ENCODE results near the gene SOX13.

The SOX13 gene

DNA sequence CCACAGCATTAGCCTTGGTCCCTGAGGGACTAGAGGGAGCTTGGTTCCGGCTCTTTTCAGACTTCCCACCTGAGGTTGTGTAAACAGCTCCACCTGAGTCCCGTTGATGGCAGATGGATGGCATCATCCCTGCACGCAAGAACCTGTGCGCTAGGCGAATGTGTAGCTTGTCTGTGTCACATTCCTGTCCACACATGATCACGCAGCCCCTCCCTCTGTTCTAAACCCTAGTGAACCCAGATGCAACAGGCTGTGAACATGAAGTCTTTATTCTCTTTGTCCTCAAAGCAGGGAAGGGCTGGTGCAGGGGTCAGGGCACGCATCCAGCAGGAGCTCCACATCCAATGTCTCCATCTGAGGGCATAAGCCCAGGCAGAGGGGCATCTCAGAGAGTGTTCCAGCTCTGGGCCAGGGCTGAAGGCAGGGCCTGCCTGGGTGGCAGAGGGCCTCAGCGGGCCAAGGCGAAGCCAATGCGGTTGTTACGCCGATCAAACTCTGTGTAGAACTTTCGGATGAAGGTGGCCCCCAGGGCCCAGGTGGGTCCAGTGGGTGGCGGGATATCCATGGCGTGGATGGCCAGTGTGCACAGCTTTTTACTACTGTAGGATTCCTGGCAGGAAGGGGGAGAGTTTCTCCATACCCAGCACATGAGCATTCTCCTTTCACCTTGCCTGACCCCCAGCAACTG lies 81.8 kb downstream of the SOX13 start:
- no peak for DNase-seq

DNA sequence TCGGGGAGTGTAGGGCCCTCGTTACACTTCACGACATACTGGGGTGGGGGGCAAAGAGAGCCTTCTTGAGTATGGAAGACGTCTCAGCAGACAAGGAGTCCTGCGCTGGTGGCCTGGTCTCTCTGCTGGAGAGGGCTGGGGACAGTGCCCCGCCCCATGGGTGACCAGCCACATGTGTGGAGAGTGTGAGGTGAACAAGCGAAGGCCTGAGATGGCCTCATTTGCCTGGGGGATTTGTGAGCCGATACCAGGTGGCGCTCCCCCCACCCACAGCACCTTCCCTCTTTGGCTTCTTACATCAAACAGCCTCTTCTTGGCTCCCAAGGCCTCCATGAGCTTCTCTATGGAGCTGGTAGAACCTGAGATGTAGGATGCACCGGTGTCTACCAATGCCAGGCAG lies 83.0 kb downstream of the SOX13 start:
- DNase-seq = no peak

DNA sequence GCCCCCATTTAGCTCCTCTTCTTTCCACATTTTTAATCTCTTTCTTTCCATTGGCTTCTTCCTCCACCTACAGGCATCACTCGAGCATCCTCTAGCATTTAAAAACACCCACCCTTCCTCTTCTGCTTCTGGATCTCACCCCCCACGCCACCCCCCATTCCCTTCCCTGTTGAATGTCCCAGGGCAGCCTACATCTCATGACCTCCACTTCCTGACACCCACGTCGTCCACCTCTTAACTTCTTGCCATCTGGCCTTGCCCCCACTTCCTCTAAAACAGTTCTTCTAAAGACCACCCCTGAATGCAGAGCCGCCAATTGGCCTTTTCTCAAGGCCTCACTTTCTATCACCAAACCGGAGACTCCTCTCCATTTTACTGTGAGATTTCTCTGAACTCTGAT lies 85.0 kb downstream of the SOX13 start:
- no peak for DNase-seq

DNA sequence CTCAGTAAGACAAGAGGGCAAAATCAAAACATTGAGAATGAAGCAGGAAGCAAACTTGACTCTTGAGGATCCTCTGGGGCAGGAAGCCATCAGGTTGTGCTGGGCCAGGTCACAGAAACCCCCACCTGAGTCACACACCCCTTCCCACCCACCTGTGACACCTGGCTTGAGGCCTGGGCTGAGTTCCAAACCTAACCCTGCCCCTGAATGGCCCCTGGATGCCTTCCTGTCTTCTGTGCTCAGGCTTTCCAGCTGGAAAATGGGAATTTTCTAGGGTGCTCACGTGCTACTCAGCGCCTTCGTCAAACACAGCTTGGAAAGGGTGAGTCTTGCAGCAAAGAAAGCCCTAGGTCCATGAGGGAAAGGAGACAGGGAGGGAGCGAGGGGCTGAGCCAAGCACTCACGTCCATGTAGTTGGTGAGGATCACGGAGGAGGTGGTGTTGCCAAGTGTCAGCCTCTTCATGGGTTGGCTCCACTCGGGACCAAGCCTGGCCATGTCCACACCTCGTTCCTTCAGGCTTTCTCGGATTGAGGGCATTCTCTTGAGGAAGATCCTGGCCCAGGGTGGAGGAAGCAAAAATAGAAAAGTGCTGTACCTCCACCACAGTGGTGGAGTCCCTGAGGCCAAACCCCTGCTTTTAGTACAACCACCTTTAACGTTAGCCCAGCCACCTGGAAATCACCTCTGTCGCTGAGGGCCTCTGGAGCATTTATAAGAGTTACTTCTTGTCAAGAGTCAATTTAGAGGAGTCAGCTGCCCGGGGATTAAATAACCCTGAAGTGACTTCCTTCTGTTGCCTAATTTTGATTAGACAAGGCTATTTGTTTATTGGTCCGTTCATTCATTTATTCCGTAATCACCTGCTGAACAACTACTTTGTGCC lies 88.9 kb downstream of the SOX13 start:
- no peak for DNase-seq

DNA sequence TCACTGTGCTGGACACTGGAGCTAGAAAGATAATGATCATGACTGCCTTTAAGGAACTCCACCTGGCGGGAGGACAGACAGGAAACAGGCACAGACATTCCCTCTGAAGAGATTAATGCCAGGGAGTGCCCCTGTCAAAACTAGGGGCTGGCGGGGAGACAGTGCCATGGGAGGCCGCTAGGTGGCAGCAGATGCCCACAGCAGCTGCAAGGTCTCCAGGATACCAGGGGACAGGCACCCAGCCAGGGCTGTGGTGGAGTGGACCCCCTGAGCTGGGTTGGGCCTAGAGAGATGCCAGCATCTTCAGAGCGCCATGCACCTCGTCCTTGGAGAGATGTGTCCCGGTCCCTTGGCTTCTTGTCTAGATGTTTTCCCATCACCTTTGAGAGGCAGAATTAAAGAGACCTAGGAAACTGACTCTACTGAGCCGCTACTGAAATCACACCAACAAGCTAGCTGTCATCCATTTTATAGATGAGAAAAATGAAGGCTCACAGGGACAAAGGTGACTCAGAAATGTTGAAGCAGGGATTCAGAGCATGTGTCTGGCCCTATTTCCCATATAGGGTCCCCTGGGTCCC lies 89.7 kb downstream of the SOX13 start:
- peak; percentile 76 to 89 for DNase-seq

DNA sequence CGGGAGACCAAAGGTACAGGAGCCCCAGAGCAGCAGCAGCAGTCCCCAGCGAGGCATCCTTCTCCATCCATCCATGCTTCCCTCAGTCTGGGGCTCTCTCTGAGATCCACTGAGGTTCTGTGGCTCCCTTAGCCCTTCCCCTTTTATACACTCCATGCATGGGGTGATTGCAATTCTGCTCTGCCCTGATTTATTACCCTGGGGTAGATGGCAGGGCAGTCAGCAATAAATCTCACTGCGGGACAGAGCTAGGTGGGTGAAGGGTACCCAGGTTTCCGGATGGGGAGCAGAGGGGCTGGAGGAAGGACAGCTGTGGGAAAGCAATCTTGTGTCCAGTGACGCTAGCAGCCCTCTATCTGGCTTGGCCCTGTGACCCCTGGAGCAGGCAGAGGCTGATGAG lies 93.3 kb downstream of the SOX13 start, which contains the start of gene REN:
Gene REN (minus strand): TSS at position 119 of the 400 bp plus-strand sequence. CDS start 44 bp downstream, at position 75.
- DNase-seq = no peak

DNA sequence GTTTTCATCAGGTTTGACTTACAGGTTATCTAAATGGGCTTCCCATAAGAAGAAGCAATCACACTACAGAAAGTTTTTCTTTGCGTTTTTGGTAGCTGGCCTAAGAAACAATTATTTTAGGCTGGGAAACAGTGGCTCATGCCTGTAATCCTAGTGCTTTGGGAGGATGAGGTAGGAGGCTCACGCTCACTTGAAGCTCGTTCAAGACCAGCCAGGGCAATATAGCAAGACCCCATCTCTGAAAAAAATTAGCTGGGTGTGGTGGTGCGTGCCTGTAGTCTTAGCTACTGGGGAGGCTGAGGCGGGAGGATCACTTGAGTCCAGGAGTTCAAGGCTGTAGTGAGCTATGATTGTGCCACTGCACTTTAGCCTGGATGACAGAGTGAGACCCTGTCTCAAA lies 94.8 kb downstream of the SOX13 start:
- no peak for DNase-seq

DNA sequence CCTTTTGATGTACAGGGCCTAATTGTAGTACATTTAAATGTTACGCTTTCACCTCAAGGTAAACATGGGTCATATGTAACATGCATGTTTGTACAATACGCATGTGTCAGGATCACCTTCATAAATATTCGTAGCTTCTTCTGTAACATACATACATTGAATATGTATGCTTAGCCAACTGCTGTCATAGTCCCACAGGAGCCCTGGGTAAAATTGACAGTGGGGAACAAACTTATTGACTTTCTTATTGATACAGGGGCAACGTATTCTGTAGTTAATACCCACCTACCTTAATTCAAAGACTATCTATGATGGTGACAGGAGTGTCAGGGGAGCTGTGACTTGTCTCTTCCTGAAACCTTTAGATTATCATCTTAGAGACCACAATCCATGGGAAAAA lies 96.9 kb downstream of the SOX13 start:
- DNase-seq = no peak

DNA sequence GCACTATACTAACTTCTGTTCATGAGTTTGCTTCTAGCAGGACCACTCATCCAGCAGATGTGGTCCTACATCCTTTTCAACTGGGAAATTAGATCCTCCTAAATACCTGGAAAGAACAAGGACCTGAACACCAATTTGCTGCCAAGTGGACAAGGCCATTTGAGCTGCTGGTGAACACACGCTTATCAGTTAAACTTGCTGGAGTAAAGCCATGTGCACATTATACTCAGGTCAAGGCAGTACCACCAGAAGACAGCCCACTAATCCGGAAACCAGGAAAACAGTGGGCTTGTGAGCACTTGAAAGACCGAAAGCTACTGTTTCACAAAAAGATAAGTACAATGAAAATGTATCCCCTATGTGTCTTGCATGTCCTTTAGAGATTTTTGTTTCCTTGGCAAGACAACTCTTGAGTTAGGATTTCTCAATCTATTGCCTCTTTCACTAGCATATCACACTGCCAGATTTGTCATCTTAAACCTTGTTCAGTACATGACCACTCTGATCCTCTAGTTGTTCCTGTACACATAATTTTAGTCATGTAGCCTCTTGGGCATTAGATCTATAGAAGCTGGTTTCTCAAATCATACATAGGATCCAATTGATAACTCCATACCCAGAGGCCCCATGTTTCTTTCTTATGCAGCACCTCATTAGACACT lies 97.7 kb downstream of the SOX13 start:
- DNase-seq = no peak

DNA sequence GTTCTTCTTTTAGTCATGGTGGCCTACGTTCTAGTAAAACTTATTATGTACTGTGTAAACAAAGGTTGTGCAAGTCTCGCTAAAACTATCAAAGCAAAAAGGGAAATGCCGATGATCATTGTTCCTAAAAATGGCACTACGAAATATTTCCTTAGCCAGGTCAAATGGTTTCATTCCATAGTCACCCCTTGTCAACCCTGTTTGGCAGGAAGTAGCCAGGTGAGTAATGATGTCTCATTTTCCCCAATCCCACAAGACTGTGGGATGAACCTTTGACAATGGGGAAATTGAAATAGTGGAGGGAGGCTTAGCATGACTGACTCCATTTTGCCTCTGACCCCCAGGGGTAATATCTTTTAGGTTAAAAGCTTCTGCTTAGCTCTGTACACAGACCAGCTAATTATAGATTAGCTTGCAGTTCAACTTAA lies 98.8 kb downstream of the SOX13 start:
- no peak for DNase-seq

DNA sequence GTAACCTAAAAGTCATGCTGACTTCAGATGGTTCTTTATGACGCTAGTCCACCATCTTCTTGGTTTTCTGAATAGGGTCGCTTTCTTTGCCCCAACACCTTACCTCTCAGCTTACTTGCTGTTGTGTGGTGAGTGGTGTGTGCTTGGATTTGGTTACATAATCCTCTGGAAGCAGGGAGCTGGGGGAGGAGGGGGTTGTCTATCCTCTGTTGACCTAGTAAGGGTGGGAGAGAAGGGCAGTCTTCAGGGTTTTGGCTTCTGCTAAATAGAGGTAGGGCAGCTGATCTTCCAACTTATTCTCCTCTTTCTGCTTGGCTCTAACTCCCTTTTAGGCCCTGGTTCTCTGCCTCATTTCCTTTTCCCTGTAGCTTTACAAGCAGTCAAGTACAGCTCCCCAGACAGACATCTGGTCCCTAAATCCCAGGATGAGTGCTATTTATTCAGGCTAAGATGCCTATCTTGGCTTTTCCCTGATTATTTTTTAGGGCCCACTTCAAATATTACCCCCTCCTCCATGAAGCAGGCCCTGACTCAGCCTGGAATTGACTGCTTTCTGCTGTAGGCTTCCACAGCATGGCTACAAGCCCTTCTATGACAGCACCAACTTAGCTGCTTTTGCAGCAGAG lies 99.6 kb downstream of the SOX13 start:
- DNase-seq = no peak

DNA sequence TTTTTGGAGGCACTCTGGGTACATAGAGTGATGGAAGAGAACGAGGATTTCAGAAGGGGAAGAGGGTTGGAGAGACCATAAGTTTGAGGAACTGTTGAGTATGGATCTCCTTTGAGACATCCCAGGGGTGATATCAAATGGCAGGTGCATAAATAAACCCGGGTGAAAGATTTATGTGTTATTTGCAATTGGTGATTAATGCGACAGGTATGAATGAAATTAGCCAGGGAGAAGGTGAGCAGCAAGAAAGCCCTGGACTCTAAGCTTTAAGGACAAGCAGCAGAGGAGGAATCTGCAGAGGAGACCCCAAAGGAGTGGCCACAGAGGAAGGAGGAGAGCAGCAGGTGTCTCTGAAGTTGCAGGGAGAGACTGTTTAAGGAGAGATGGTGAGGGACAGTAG lies 102.0 kb downstream of the SOX13 start:
- no peak for DNase-seq

DNA sequence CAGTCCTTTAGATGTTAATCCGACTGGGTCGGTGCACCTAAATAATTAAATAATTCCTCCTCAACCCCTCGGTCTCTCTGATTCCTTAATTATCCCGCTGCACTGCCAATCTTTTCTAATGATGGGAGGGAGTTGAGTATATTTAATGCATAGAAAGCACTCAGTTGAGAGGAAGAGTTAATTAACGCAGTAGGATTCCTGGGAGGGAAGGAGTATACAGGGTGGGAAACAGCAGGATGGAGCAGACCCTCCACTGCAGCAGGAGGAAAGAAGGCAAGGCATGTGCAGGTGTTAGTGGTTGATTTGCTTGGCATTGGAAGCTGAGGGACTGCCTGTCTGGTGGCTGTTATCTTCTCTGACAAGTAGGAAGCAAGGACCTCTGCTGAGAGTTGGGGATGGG lies 103.1 kb downstream of the SOX13 start:
- no peak for DNase-seq

DNA sequence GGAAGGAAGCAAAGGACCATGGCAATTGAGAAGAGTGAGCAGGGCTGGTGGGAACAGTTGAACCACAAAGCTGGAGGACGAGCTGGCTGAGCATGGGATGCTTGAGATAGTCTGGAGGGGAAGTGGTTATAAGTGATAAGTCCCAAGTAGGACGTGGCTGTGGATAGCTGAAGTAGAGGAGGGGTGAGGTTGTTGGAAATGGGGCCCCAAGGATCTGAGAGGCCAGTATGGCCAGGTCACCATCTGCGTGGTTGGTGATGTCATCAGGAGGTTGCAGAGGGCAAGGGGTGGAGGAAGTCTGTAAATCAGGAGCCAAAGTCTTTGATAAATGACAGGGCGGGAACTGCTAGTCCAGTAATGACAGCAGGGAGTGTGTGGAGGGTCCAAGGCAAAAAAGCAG lies 104.2 kb downstream of the SOX13 start:
- DNase-seq = no peak

All from NCI-H446 (cell line).